Stimulated activated CD8-positive, alpha-beta memory T cell treated with anti-CD3 and anti-CD28 coated beads, Interleukin-7, amount 100 ng/mL, for 1 hour (primary cell): ENCODE data around the gene CALHM2.

ENCODE experiments used
- DNase-seq, 2 donors: peaks; one replicate each; pipeline ENCODE4 v3.0.0-alpha.2; 2020; ENCODE audit warnings: low read depth in 2 of 2

The CALHM2 gene

GRCh38 chr10:103451091-103451813, 918 bp downstream of the CALHM2 start:
- DNase-seq: peak; percentile 19 to 21

- DNase-seq: no peak
Measured at GRCh38 chr10:103450201-103450695, 1.9 kb downstream of the CALHM2 start.

GRCh38 chr10:103449208-103450144, 2.7 kb downstream of the CALHM2 start:
- no peak for DNase-seq

GRCh38 chr10:103448746-103449145, 3.4 kb downstream of the CALHM2 start:
- DNase-seq: no peak

- no peak for DNase-seq
Measured at GRCh38 chr10:103447187-103447586, 5.0 kb downstream of the CALHM2 start.

GRCh38 chr10:103445767-103446567, 6.2 kb downstream of the CALHM2 start:
- DNase-seq: no peak

GRCh38 chr10:103445366-103445765, 6.8 kb downstream of the CALHM2 start:
- no peak for DNase-seq

GRCh38 chr10:103444478-103444877, 7.7 kb downstream of the CALHM2 start:
- DNase-seq: no peak

- DNase-seq: no peak
Measured at GRCh38 chr10:103443475-103444185, 8.5 kb downstream of the CALHM2 start.

- DNase-seq: no peak
Measured at GRCh38 chr10:103442031-103442461, 10.1 kb downstream of the CALHM2 start.

- no peak for DNase-seq
Measured at GRCh38 chr10:103441611-103442010, 10.6 kb downstream of the CALHM2 start.

- no peak for DNase-seq
Measured at GRCh38 chr10:103441206-103441605, 11.0 kb downstream of the CALHM2 start.

GRCh38 chr10:103440416-103440815, 11.8 kb downstream of the CALHM2 start:
- DNase-seq: no peak

GRCh38 chr10:103439776-103440175, 12.4 kb downstream of the CALHM2 start:
- DNase-seq: no peak

GRCh38 chr10:103433858-103434257, 18.3 kb downstream of the CALHM2 start:
- DNase-seq: no peak

GRCh38 chr10:103431902-103432301, 20.3 kb downstream of the CALHM2 start:
- no peak for DNase-seq

- no peak for DNase-seq
Measured at GRCh38 chr10:103429647-103430046, 22.5 kb downstream of the CALHM2 start.

- no peak for DNase-seq
Measured at GRCh38 chr10:103428989-103429643, 23.1 kb downstream of the CALHM2 start.

GRCh38 chr10:103427866-103428265, 24.3 kb downstream of the CALHM2 start:
- DNase-seq: no peak

- no peak for DNase-seq
Measured at GRCh38 chr10:103423748-103424147, 28.4 kb downstream of the CALHM2 start.

GRCh38 chr10:103419101-103419500, 33.1 kb downstream of the CALHM2 start:
- DNase-seq: no peak
